Smooth muscle cell (in vitro differentiated cells): ENCODE results near the gene OXNAD1. TPM values are rescaled to one million over a fixed set of nuclear protein-coding genes. Genes with fewer than 3 reads are reported as not detected.

ENCODE experiments used
- DNase-seq: peaks from one replicate; lab custom pipeline; 2025; ENCODE audit not compliant: unreplicated experiment; lab: John Stamatoyannopoulos, UW
- H2AFZ ChIP-seq: fragments of 200-600 bp; sonication (generic); 2 replicates; pipeline ENCODE4 v1.6.0; 2016; ENCODE audit warnings: antibody characterized with exemption, low read depth, mild to moderate bottlenecking
- H3F3A ChIP-seq: fragments of 200-600 bp; sonication (generic); 2 replicates; pipeline ENCODE4 v1.6.0; 2017; ENCODE audit warnings: antibody characterized with exemption, low read depth
- H3K27ac ChIP-seq: fragments of 200-600 bp; sonication (generic); 2 replicates; pipeline ENCODE4 v1.5.1; 2016; ENCODE audit warnings: low read depth, mild to moderate bottlenecking
- H3K27me3 ChIP-seq: fragments of 200-600 bp; sonication (generic); 2 replicates; pipeline ENCODE4 v1.6.1; 2016; ENCODE audit warnings: low read depth, mild to moderate bottlenecking
- H3K36me3 ChIP-seq: fragments of 200-600 bp; sonication (generic); 2 replicates; pipeline ENCODE4 v1.5.1; 2016; ENCODE audit warnings: low read depth
- H3K4me1 ChIP-seq: fragments of 200-600 bp; sonication (generic); 2 replicates; pipeline ENCODE4 v1.5.1; 2016; ENCODE audit warnings: low read depth
- H3K4me2 ChIP-seq: fragments of 200-600 bp; sonication (generic); 2 replicates; pipeline ENCODE4 v1.6.0; 2016; ENCODE audit warnings: mild to moderate bottlenecking
- H3K4me3 ChIP-seq: fragments of 200-600 bp; sonication (generic); 2 replicates; pipeline ENCODE4 v1.5.1; 2016; ENCODE audit warnings: mild to moderate bottlenecking
- H3K79me2 ChIP-seq: fragments of 200-600 bp; sonication (generic); 2 replicates; pipeline ENCODE4 v1.6.0; 2016; ENCODE audit warnings: low read depth, mild to moderate bottlenecking
- H3K9ac ChIP-seq: fragments of 200-600 bp; sonication (generic); 2 replicates; pipeline ENCODE4 v1.6.0; 2016; ENCODE audit warnings: low read depth
- H3K9me3 ChIP-seq: fragments of 200-600 bp; sonication (generic); replicated peaks from 2 replicates; pipeline ENCODE4 v1.5.1; 2016; ENCODE audit warnings: low read depth
- H4K20me1 ChIP-seq: fragments of 200-600 bp; sonication (generic); 2 replicates; pipeline ENCODE4 v1.6.0; 2016; ENCODE audit warnings: low read depth
- CTCF ChIP-seq: fragments of 200-600 bp; sonication (generic); IDR thresholded peaks from 2 replicates; pipeline ENCODE4 v1.5.1; 2017; ENCODE audit warnings: borderline replicate concordance, mild to moderate bottlenecking, antibody characterized with exemption; ENCODE audit not compliant: insufficient read depth, poor library complexity, severe bottlenecking
- WGBS: methylation state at CpG from one replicate; pipeline ENCODE4 v1.1.7; 2016; ENCODE audit warnings: low lambda C conversion rate; 5-methylcytosine and 5-hydroxymethylcytosine counted together
- polyA plus RNA-seq: library from polyadenylated mRNA; unstranded; fragments of >200 nt; fragmentation: Nextera tagmentation; extraction: Ambion mirVana; gene quantifications from 2 replicates; pipeline ENCODE4 v1.2.1, GENCODE V29; 2016
- total RNA-seq: library from RNA; depleted of rRNA; stranded (reverse); fragments of >200 nt; gene quantifications from 2 replicates; pipeline ENCODE4 v1.2.3, GENCODE V29; 2014

Gene OXNAD1
- total and polyA plus RNA-seq, 2 experiments from 2014 or later, result 12.4 to 15.7 TPM

- Histone ChIP-seq H3F3A (no peaks in the 10 kb centered on the region), H3K4me3 (no peak overlapping the region), H3K27me3 (no peaks in the 10 kb centered on the region), H4K20me1 (no peaks in the 10 kb centered on the region), H3K36me3 (no peaks in the 10 kb centered on the region), H3K9me3 (no peaks in the 10 kb centered on the region), H3K79me2 (no peaks in the 10 kb centered on the region), H2AFZ (no peak overlapping the region), H3K27ac (no peak overlapping the region), H3K4me1 (no peaks in the 10 kb centered on the region), H3K9ac (no peak overlapping the region), H3K4me2 (no peak overlapping the region)
- 83% methylated on average over 5 of the region's 5 CpGs for WGBS
- no peak for TF ChIP-seq CTCF
- DNase-seq, result no peak
These were observed 16.5 kb upstream of the OXNAD1 start for GRCh38 chr3:16248556-16248955.

GRCh38 chr3:16249336-16249735 is 15.7 kb upstream of the OXNAD1 start:
- no peaks in the 10 kb centered on the region for H4K20me1 ChIP-seq
- H3K4me1 ChIP-seq, result no peaks in the 10 kb centered on the region
- no peaks in the 10 kb centered on the region for H3K27me3 ChIP-seq
- H3K4me3 ChIP-seq, result no peak overlapping the region
- no peaks in the 10 kb centered on the region for H3K36me3 ChIP-seq
- TF ChIP-seq CTCF, result peak; percentile 34
- no peak for DNase-seq
- WGBS, result 29% methylated on average over 3 of the region's 3 CpGs
- no peaks in the 10 kb centered on the region for H3K9me3 ChIP-seq
- H3K4me2 ChIP-seq, result no peak overlapping the region
- no peak overlapping the region for H2AFZ ChIP-seq
- H3K79me2 ChIP-seq, result no peaks in the 10 kb centered on the region
- no peak overlapping the region for H3K27ac ChIP-seq
- H3F3A ChIP-seq, result no peaks in the 10 kb centered on the region
- no peak overlapping the region for H3K9ac ChIP-seq

GRCh38 chr3:16249886-16250285 is 15.1 kb upstream of the OXNAD1 start:
- H3K79me2 ChIP-seq, result no peaks in the 10 kb centered on the region
- H3K4me1 ChIP-seq, result peaks cover 2% of the 10 kb centered on the region
- no peaks in the 10 kb centered on the region for H4K20me1 ChIP-seq
- WGBS, result 71% methylated on average over 3 of the region's 3 CpGs
- no peak overlapping the region for H2AFZ ChIP-seq
- DNase-seq, result no peak
- H3K4me3 ChIP-seq, result no peak overlapping the region
- H3K27me3 ChIP-seq, result no peaks in the 10 kb centered on the region
- H3K4me2 ChIP-seq, result no peak overlapping the region
- no peaks in the 10 kb centered on the region for H3K9me3 ChIP-seq
- no peaks in the 10 kb centered on the region for H3F3A ChIP-seq
- H3K27ac ChIP-seq, result no peak overlapping the region
- no peak for TF ChIP-seq CTCF
- no peaks in the 10 kb centered on the region for H3K36me3 ChIP-seq
- no peak overlapping the region for H3K9ac ChIP-seq

- Histone ChIP-seq H3K27me3 (no peaks in the 10 kb centered on the region), H3F3A (no peaks in the 10 kb centered on the region), H3K27ac (no peak overlapping the region), H3K36me3 (no peaks in the 10 kb centered on the region), H3K79me2 (no peaks in the 10 kb centered on the region), H3K9me3 (no peaks in the 10 kb centered on the region), H2AFZ (no peak overlapping the region), H3K4me3 (no peak overlapping the region), H3K9ac (no peak overlapping the region), H4K20me1 (no peaks in the 10 kb centered on the region), H3K4me1 (peaks cover 8% of the 10 kb centered on the region), H3K4me2 (no peak overlapping the region)
- no peak for DNase-seq
- TF ChIP-seq CTCF, result no peak
- WGBS, result 83% methylated on average over 9 of the region's 9 CpGs
These were observed 13.5 kb upstream of the OXNAD1 start for GRCh38 chr3:16251316-16252085.
